Brain pericyte (primary cell): ENCODE measurements around the gene USH2A.
"Not testable (repeated sequence)": the region's sequence is repeated elsewhere in the genome, so short reads cannot be mapped to it uniquely, and the experiment has no call there.

Source experiments
- DNase-seq: peaks from one replicate; pipeline ENCODE4 v3.0.0-alpha.2; 2012; ENCODE audit warnings: low read depth, low spot score

USH2A gene

GRCh38 chr1:216047811-216048572 is 375.3 kb downstream of the USH2A start:
- DNase-seq = no peak

GRCh38 chr1:216046336-216046735 is 376.9 kb downstream of the USH2A start:
- DNase-seq = no peak

GRCh38 chr1:216045400-216045799 is 377.8 kb downstream of the USH2A start:
- DNase-seq = no peak

- no peak for DNase-seq
These were observed 378.7 kb downstream of the USH2A start for GRCh38 chr1:216044538-216044937.

- no peak for DNase-seq
These were observed 388.7 kb downstream of the USH2A start for GRCh38 chr1:216034506-216034905.

GRCh38 chr1:216032961-216033614 is 390.2 kb downstream of the USH2A start:
- DNase-seq = no peak

GRCh38 chr1:216032284-216032683 is 391.0 kb downstream of the USH2A start:
- no peak for DNase-seq

GRCh38 chr1:216028631-216029030 is 394.6 kb downstream of the USH2A start:
- no peak for DNase-seq

- DNase-seq = no peak
These were observed 398.7 kb downstream of the USH2A start for GRCh38 chr1:216024546-216024945.

GRCh38 chr1:216020743-216021345 is 402.4 kb downstream of the USH2A start:
- no peak for DNase-seq

GRCh38 chr1:216015116-216015515 is 408.1 kb downstream of the USH2A start:
- no peak for DNase-seq

GRCh38 chr1:216014086-216014485 is 409.2 kb downstream of the USH2A start:
- no peak for DNase-seq

- DNase-seq = not testable (repeated sequence)
These were observed 413.8 kb downstream of the USH2A start for GRCh38 chr1:216009456-216009855.

- DNase-seq = no peak
These were observed 417.3 kb downstream of the USH2A start for GRCh38 chr1:216005916-216006315.

GRCh38 chr1:215992620-215993019 is 430.6 kb downstream of the USH2A start:
- no peak for DNase-seq

GRCh38 chr1:215987092-215987875 is 436.0 kb downstream of the USH2A start:
- DNase-seq = no peak

- DNase-seq = no peak
These were observed 436.8 kb downstream of the USH2A start for GRCh38 chr1:215986401-215986800.

GRCh38 chr1:215983680-215984079 is 439.6 kb downstream of the USH2A start:
- DNase-seq = no peak

- no peak for DNase-seq
These were observed 451.3 kb downstream of the USH2A start for GRCh38 chr1:215971793-215972441.

GRCh38 chr1:215970406-215970805 is 452.8 kb downstream of the USH2A start:
- DNase-seq = no peak

- DNase-seq = no peak
These were observed 459.6 kb downstream of the USH2A start for GRCh38 chr1:215963621-215964020.

GRCh38 chr1:215963040-215963439 is 460.2 kb downstream of the USH2A start:
- no peak for DNase-seq
